GM20431 (cell line): ENCODE data around the gene WRNIP1.
"Not testable (repeated sequence)": the region's sequence is repeated elsewhere in the genome, so short reads cannot be mapped to it uniquely, and the experiment has no call there.

Source experiments
- in situ Hi-C: fragments of 300-500 bp; cut with MseI, MboI; formaldehyde crosslinking; loops from one replicate; pipeline ENCODE4 v1.15.0; 2020; ENCODE audit warnings: low sequenced_read_pairs; ENCODE audit not compliant: unreplicated experiment

The WRNIP1 gene

DNA sequence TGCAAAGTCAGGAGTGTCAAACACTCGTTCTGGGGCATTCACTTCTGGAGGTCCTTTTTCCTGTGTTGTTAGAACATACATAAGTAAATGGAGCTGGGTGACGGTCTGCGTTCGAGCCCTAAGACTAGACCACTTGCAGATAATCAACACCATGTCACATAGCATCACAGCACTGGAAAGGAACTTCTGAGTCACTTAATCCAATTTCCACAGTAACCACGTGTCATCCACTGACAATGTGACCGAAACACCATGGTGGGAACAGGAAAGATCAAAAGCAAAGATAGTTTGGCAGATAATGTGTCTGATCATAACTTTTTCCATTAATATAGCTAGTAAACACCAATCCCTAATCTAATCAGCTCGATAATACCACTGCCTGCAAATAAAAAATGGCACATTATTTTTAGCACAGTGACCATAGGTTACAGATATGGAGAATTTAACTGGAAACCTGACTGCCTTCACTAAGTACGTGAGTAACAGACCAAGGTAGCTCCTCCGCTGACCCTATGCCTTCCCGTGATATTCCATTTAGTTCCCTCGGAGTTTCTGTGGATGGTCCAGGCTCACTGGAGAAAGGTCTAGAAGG, 34.8 kb downstream of the WRNIP1 start:
- in situ Hi-C loops = no loop called here

DNA sequence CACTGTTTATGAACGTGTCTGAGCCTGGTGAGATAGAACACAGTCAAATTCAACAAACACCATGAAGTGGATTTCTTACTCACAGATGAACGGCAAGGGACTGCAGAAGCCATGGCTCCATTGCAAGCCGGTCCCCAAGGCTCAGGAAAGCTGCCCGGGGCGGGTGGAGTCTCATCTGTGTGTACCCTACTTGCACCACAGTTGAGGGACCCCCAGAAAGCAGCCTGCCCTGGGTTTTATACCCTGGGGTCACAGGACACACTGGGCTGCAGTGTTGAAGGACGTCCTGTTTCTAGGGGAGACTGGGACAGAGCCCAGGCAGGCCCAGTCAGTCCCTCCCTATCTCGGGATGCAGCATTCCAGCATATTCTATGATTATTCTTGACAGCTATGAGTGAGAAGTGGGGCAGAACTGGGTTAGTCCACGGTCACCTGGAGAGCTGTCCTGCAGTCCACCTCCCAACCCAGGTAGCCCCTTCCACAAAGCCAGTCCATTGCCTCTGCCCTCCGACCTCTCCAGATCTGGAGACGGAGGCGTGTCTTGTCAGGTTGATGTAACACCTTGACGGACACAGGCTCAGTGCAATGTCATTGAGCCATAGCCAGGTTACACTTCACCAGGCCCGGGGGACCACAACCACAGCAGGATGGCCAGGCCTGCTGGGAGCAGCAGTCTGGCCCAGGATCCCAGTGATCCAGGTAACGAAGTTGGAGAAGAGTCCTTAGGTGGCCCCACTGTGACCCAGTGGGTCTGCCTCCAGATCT, 35.5 kb downstream of the WRNIP1 start:
- in situ Hi-C loops = no loop called here

DNA sequence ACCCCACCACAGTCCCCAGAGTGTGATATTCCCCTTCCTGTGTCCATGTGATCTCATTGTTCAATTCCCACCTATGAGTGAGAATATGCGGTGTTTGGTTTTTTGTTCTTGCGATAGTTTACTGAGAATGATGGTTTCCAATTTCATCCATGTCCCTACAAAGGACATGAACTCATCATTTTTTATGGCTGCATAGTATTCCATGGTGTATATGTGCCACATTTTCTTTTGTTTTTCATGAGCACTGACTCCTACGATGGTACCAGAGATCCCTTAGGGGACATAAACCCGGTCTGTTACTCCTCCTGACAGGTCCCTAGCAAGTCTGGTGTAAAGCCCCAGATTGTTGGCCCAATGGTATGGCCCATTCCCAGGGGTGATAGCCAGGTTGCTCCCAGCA, 36.5 kb downstream of the WRNIP1 start:
- in situ Hi-C loops = not testable (repeated sequence)

DNA sequence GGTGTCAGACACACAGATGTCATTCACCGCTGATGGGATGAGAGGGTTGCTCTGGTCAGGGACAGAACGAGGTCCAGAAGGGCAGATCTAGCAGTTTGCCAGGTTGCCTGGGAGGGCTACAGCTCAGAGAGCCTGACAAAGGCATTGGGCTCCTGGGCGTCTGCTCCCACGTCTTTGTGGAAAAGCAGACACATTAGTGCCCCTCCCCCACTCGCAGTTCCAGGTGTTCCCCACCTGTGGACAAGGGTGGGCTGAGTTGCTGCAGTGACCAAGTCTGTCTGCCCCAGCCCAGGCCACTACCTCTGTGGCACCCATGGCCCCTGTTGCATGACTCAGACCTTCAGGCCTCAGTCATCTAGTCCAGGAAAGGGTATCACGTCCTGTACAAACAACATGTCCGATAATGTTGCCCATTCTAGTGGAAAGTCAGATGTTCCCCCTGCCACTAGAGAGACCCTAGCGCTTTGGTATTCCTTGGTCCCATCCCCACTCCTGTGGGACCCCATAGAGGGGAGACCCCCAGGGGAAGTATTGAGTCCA, 37.4 kb downstream of the WRNIP1 start:
- in situ Hi-C loops = no loop called here

DNA sequence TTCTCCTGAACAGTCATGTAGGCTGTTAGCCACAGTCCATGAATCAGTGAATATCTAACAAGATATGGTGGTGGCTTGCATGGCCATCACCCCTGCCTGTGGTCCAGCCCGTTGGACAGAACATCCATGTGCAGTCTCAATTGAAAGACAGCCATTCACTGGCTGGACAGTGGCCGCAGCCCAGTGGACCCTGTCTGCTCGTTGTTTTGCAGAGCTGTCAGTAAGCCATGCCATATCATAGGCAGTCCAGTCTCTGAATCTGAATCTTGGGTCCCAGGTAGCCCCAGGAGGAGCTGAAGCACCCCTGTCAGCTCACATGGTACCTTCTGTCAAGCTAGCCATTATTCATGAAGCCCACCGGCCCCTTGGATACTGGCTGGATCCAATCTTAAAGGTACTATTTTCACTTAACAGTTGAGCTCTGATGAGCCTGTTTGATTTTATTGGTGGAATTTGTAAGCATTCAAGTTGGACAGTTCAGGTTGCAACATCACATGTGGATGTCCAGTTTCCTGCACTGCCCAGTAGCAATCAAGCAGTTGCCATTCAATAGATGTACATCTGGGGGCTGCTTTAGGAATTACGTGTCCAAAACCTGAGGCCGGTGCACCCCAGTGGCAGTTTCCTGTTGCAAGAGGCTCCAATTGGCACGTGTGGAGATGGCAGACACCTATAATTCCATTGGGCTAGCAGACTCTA, 38.7 kb downstream of the WRNIP1 start:
- in situ Hi-C loops = no loop called here

DNA sequence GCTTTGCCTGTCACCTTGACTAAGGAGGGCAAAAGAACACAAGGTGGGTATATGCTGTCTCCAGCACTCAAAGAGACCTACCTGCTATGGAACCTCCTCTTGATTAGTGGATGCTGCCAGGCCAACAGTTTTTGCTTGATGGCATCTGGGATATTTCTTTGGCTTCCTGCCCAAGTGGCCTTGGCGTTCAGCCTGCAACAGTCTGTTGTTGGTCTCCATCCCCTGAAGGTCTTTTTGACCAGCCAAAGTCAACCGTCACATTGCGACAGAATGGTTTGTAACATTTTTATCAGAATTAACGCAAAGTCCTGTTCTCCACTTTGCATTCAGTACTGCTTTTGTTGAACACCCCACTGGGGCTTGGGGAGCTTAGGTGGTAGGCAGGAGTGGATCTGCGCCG, 39.3 kb downstream of the WRNIP1 start:
- in situ Hi-C loops = no loop called here

DNA sequence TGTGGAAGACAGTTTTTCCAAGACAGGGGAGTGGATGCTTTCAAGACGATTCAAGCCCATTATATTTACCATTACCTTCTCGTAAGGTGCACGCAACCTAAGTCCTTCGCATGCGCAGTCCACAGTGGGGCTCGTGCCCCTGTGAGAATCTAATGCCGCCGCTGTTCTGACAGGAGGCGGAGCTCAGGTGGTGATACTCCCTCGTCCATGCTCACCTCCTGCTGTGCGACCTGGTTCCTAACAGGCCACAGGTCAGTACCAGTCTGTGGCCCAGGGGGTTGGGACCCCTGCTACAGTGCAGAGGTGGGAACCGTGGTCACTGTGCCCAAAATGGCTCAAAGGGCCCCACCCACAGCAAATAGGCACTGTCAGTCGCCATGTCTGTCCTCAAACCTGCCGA, 39.8 kb downstream of the WRNIP1 start:
- in situ Hi-C loops = no loop called here

DNA sequence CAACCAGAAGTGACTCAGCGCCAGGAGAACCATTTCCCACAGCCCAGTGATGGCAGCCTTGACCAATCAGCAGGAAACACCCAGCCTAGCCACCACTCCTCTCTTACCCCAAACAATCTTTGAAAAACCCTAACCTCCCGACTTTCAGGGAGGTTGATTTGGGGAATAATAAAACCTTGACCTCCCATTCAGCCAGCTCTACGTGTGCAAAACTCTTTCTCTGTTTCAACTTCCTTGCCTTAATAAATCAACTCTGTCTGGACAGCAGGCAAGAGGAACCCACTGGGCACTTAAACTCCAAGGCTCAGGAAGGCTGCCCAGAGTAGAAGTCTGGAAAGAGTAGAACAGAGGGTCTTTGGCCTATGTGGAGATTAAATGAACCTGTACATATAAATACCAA, 41.5 kb downstream of the WRNIP1 start:
- in situ Hi-C loops = no loop called here

DNA sequence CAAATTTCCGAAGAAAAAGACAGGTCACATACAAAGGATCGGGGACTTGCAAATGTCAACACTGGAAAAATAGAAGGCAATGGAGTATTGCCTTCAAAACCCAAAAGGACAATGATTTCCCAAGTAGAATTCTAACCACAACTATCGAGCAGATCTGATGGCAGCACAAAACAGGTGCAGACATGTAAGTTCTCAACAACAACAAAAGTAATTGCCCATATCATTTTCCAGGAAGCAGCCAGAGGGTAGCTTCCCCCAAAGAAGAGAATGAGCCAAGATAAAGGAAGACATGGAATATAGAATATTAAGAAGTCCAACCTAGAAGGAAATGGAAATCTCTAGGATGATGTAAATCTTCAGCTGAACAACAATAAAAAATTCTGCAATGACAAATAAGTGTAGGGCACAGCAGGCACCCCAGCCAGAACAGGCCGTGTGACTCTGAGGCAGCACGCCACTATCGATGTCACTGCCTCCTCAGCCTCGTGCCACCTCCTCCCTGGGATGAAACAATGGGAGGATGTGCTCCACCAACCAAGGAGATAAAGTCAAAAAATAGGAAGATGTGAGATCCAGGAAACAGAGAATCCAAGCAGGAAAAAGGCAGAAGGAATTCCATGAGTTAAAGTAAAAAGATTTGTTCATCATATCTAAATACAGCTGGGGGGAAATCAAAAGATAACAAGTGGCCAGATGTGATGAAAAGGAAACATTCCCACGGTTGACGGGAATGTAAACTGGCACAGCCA, 42.3 kb downstream of the WRNIP1 start:
- in situ Hi-C loops = no loop called here

DNA sequence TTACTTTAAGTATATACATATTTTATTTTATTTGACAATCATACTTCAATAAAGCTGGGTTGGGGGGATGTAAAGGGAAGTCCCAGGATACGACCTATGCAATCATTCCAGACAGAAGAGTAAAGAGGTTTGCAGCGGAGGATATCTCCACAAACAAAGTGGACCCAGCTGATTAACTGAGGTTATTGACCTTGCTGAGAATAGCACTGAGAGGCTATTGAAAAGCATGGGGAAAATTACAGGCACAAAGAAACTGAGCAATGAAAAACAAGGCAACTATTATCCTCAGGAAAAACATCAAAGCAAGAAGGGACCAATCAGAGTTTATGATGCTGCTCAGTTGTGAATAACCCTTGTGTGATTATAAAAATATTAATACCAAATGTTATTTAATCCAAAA, 43.8 kb downstream of the WRNIP1 start:
- in situ Hi-C loops = no loop called here

DNA sequence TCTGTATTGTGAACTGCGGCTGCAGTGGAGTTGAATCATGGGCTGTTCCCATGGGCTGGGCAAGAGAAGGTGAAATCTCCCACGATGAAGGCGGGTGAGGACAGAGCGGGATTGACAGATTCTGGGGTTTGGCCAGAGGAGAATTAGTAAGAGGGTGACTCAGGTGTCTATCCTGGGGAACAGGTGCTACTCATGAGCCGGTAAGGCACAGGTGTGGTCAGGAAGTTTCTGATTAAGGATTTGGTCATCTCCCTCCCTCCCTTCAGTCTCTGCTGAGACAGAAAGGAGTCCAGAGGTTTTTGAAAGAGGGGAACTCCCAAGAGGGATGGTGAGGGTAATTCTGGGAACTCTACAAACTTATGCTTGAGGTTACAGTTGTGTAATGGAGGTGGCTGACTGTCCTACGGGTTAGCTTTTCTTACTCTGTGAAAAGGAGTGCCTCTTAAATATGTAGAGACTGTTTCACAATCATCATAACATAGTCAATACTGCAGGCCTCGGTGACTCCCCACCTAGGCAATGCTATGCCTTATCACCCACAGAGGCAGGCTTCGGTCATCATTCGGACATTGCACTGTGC, 45.0 kb downstream of the WRNIP1 start:
- in situ Hi-C loops = no loop called here

DNA sequence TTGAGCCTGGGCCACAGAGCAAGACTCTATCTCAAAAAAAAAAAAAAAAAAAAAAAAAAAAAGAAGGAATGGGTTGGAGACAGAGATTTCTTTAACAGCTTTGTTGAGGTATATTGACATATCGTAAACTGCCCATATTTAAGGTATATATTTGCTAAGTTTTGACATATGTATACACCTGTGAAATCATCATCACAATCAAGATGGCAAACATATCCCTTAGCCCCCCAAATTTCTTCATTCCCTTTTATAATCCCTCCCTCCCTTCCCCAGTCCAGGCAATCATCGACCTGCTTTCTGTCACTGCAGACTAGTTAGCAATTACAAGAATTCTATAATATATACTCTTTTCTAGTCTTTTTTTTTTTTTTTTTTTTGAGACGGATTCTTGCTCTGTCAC, 47.5 kb downstream of the WRNIP1 start:
- in situ Hi-C loops = no loop called here

DNA sequence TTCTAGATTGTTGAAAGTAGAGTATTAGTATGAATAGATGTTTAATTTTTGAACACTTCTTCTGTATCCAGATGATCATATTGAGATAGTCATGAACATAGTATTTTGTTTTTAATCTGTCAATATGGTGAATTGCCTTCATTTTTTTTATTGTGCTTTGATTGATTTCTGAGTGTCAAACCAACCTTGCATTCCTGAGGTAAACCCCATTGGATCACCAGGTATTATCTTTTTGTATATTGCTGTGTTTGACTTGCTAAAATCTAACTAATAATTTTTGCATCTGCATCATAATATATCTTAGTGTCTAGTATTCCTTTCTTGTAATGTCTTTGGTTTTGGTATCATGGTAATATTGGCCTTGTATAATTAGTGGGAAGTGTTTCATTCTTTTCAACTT, 51.0 kb downstream of the WRNIP1 start:
- in situ Hi-C loops = no loop called here

DNA sequence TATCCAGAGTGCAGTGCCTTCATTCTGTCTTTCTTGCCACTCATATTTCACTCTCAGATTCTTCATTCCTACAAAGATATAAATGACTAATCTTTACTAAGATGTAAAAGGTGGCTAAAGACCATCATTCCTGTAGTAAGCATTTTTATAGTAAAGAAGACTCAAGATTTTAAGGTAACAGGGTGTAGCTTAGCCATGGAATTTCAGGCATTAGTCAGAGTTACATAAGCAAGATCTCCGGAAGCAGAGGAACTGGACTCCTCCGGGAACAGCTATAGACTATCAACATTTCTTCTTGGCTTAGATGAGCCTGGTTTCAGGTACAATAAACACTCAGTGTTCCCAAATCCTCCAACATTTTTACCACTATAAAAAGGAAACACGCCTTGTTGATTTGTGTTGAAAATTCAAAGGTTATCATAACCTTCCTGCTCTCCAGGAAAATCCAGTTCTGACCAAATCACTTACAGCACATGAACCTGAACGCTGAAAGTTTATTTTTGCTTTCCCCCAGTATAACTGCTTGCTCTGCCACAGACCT, 52.8 kb downstream of the WRNIP1 start:
- in situ Hi-C loops = no loop called here

DNA sequence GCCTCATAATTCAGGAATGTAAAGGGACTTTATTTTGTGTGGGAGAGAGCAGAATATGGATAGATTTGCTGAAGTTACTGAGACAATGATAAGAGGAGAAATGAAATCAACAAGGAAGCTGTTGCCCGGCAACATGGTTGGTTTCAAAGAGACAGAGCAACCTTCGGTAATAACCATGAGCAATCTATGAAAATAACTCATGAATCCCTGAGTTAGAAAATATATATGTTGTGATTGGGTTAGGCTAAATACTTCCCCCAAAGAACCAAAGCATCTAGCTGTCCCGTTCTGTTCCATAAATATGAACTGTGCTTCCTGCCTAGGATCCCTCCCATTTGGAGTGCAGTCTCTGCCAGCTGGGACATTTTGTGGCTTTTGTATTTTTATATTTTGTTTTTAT, 53.4 kb downstream of the WRNIP1 start:
- in situ Hi-C loops = no loop called here

DNA sequence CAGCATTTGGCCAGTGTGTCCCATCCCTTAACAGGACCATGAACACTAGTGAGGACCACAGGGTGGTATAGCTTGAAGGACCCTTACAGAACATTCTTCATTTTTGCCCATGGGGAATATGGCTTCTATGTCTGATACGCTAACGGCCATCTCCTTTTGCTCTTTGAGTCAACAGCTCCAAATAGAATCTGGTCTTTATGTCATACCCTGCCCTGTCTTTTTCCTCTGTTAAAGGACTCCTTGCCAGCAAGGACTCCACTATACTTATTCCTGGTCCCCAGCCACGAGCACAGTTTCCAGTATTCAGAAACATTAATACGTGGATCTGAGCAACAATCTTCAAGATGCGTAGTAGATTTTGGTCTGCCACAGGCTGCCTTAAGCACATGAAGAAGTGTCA, 53.9 kb downstream of the WRNIP1 start:
- in situ Hi-C loops = no loop called here

DNA sequence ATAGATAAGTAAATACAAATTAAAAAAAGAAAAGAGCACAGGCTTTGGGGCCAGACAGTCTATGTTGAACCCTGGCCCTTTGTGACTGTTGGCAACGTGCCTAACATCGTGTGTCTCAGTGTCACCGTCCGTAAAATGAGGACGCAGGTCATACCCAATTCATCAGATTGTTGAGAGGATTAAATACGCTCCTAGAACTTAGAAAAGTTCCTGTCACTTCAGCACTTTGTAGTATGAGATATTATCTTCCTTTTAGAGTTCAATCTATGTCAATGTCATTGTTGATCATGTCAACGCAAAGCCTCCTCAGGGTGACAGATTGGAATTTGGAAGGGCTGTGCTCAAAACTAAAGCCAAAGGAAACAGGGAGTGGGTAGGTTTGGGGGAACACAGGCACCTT, 54.8 kb downstream of the WRNIP1 start:
- in situ Hi-C loops = no loop called here

DNA sequence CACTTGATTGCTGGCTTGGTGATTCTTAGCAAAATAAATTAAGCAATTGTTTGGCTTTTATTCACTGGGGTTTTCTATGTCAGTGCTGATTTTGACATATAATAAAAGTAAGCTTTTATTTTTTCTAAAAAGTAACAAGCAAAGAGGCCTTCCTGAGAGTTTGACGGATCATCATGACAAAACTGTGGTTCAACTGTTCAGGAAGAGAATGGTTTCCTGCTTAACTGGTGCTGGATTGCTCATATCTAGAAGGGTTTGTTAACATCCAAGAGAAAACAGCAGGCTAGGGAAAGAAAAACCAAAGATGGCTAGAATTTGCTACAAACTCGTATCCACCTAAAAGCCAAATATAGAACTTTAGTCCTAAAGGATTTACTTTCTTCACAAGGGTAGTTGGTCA, 55.2 kb downstream of the WRNIP1 start:
- in situ Hi-C loops = no loop called here

DNA sequence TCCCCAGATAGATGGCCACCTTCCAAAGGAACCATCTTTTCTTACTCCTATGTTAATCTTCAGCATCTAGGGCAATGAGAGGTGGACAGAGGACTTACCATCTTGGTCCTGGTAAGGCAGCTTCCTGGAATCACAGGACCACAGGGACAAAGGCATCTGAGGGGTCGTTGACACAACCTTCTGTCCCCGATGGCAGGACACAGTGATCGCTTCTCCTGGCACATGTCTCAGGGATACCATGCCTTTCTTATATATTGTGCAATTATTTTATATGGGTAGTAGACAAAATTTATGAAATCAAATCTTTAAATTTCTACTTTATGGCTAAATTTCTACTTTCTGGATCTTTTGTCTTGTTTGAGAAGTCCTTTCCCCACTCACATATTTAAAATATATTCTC, 56.4 kb downstream of the WRNIP1 start:
- in situ Hi-C loops = no loop called here
